Measurements from ENCODE around the gene ALAD.

Gene ALAD

GRCh38 chr9:113352006-113352405 lies 49.1 kb downstream of the ALAD start:
- Mint-ChIP-seq H3K4me1 (peaks cover 48% of the 10 kb centered on the region), H3K4me3 (no peak overlapping the region), H3K27ac (peak overlapping the region; percentile 76), H3K9me3 (no peaks in the 10 kb centered on the region), H3K36me3 (ENCODE audit: low read depth) (peaks cover 2% of the 10 kb centered on the region), H3K27me3 (peaks cover 14% of the 10 kb centered on the region)
- no peak for DNase-seq
- ATAC-seq = no peak

DNA sequence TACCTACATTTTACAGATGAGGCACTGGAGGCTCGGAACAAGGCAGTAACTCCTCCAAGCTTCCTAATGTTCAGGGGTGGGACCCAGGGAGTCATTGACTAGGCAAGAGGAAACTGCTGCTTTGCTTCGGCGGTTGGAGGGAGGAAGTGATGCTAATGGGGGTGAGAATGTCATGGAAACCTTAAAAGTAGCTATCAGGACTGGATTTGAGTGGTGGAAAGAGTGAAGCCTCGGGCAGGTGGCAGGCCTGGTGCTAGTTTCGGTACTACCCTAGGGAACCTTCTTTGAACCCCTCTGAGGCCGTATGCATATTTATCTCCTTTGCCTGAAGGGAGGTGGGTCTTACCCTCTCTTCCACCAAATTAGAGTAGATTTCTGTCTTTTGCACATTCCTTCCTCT lies 50.1 kb downstream of the ALAD start:
- ATAC-seq = peak; percentile 80
- peaks cover 53% of the 10 kb centered on the region for H3K4me1 Mint-ChIP-seq
- DNase-seq = peak; percentile 57

DNA sequence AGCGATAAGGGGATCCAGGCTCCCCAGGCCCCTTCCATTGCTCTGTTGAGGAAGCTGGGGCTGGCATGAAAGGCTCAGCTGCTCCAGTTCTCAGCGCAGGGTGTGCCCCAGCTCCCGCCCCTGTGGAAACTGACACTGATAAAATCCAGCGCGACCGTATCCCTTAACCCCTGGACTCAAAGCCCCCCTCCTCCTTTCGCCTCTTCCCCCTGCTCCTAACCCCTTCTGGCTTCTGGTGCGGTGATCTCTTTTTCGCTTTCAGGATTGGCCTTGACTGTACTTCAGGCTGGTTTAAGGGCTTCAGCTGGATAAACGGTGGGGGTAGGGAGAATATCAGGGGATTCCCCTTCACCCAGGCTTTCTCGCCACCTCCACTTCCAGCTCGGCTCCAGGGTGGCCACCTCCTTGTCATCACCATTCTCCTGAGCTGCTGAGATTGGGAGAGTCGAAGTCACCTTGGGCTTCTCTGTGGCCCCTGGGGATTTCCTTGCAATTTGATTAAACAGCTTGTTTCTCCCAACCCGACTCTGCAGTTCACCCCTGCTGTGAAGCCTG lies 50.9 kb downstream of the ALAD start:
- no peaks in the 10 kb centered on the region for H3K36me3 Mint-ChIP-seq (ENCODE audit: low read depth)
- H3K9me3 Mint-ChIP-seq = no peaks in the 10 kb centered on the region
- H3K27me3 Mint-ChIP-seq = peaks cover 14% of the 10 kb centered on the region
- peaks cover 60% of the 10 kb centered on the region for H3K4me1 Mint-ChIP-seq
- H3K4me3 Mint-ChIP-seq = peak overlapping the region; percentile 84
- peak overlapping the region; percentile 94 for H3K27ac Mint-ChIP-seq
- peak; percentile 24 for ATAC-seq
- peak; percentile 39 for DNase-seq

More for the DNA sequence above, 50.1 kb downstream of the ALAD start:
- peak overlapping the region; percentile 94 for H3K27ac Mint-ChIP-seq
- peak overlapping the region; percentile 84 for H3K4me3 Mint-ChIP-seq
- H3K36me3 Mint-ChIP-seq (ENCODE audit: low read depth) = peaks cover under 1% of the 10 kb centered on the region
- H3K27me3 Mint-ChIP-seq = peaks cover 14% of the 10 kb centered on the region
- H3K9me3 Mint-ChIP-seq = no peaks in the 10 kb centered on the region

DNA sequence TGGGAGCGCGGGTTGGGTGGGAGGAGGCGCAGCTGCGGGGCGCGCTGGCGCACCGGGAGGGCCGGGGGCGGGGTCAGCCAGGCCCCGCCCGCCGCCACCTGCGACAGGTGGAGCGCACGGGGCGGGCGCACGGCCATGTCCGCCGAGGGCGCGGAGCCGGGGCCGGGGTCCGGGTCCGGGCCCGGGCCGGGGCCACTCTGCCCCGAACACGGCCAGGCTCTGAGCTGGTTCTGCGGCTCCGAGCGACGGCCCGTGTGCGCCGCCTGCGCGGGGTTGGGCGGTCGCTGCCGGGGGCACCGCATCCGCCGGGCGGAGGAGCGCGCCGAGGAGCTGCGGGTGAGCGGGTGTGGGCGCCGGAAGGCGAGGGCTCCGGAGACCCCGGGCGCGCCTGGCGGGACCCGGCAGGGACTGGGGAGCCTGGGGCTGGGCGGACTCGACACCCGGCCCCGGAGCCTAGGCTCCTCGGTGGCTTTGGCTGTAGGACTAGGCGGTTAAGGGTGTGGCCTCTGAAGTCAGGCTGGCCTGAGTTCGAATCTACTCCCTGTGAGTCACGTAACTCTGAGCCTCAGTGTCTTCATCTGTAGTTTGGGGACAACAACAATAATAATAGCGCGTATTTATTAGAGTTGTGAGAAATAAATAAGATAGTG lies 51.5 kb downstream of the ALAD start, which contains the start of gene BSPRY:
TSS of gene BSPRY (plus strand) at position 97 of the 650 bp plus-strand sequence. CDS start at position 136, 39 bp downstream.
- H3K4me3 Mint-ChIP-seq = peak within 1 kb of the TSS; percentile 84
- peaks cover 63% of the 10 kb centered on the region for H3K4me1 Mint-ChIP-seq
- peak within 1 kb of the TSS; percentile 94 for H3K27ac Mint-ChIP-seq
- H3K36me3 Mint-ChIP-seq (ENCODE audit: low read depth) = no peaks in the 10 kb centered on the region
- DNase-seq (peak; percentile 36), ATAC-seq (peak; percentile 49)
- no peaks in the 10 kb centered on the region for H3K9me3 Mint-ChIP-seq
- peaks cover 14% of the 10 kb centered on the region for H3K27me3 Mint-ChIP-seq

DNA sequence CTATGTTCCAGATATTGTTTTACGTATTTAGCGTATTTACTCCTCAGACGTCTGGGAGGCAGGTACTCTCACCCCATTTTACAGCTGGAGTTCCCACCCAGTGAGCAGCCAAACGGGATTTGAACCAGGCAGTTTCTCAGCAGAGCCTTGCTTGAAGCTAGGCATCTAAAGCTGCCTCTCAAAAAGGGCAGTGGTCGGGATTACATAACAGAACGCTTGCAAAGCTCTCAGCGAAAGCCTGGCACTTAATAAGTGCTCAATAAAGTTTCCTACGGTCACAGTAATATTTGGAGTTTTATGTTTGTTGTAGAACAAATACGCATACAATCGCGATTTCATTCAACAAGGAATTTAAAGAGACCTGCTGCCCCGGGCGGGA lies 52.0 kb downstream of the ALAD start:
- H3K9me3 Mint-ChIP-seq = no peaks in the 10 kb centered on the region
- H3K27me3 Mint-ChIP-seq = peaks cover 14% of the 10 kb centered on the region
- peak overlapping the region; percentile 75 for H3K4me3 Mint-ChIP-seq
- no peaks in the 10 kb centered on the region for H3K36me3 Mint-ChIP-seq (ENCODE audit: low read depth)
- DNase-seq = no peak
- ATAC-seq = no peak
- peaks cover 63% of the 10 kb centered on the region for H3K4me1 Mint-ChIP-seq
- H3K27ac Mint-ChIP-seq = peak overlapping the region; percentile 63

DNA sequence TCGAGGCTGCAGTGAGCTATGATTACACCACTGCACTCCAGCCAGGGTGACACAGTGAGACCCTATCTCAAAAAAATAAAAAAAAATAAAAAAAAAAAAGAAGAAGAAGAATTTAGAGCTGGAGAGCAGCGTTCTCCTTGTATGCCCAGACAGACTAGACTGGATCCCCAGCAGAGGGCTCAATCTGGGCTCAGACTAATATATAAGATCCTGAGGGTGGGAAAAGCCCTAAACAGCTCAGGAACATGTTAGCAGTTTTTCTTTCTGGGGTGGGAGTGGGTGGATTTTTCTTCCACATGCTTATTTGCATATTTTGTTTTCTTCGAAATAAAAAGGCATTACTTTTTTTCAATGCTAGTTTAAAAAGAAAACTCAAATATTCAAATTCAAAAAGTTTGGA lies 52.6 kb downstream of the ALAD start:
- no peaks in the 10 kb centered on the region for H3K9me3 Mint-ChIP-seq
- DNase-seq (no peak), ATAC-seq (no peak)
- H3K36me3 Mint-ChIP-seq (ENCODE audit: low read depth) = no peaks in the 10 kb centered on the region
- H3K4me1 Mint-ChIP-seq = peaks cover 67% of the 10 kb centered on the region
- no peak overlapping the region for H3K27ac Mint-ChIP-seq
- H3K4me3 Mint-ChIP-seq = no peak overlapping the region
- H3K27me3 Mint-ChIP-seq = peaks cover 14% of the 10 kb centered on the region

GRCh38 chr9:113345671-113346070 lies 55.4 kb downstream of the ALAD start:
- Mint-ChIP-seq H3K27ac (no peak overlapping the region), H3K27me3 (peaks cover 4% of the 10 kb centered on the region), H3K9me3 (no peaks in the 10 kb centered on the region), H3K36me3 (ENCODE audit: low read depth) (no peaks in the 10 kb centered on the region), H3K4me3 (no peak overlapping the region), H3K4me1 (peaks cover 62% of the 10 kb centered on the region)
- DNase-seq = no peak
- ATAC-seq = no peak

DNA sequence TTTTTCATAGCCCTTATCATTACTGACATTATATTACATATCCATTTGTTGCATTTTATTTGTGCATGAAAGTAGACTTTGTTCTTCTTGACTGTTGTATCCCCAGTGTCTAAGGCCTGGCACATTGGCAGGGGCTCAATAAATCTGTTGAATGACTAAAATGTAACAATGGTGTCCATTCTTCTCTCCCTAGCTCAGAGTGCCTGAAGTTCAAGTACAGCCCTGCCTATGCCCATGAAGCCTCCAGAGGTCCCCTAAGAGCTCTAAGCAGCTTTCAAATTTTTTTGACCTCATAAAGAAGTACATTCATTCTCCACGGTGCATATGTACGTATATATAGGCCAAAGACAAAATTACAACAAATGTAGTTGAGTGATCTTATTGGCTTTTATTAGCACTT lies 55.9 kb downstream of the ALAD start:
- H3K4me3 Mint-ChIP-seq = no peak overlapping the region

DNA sequence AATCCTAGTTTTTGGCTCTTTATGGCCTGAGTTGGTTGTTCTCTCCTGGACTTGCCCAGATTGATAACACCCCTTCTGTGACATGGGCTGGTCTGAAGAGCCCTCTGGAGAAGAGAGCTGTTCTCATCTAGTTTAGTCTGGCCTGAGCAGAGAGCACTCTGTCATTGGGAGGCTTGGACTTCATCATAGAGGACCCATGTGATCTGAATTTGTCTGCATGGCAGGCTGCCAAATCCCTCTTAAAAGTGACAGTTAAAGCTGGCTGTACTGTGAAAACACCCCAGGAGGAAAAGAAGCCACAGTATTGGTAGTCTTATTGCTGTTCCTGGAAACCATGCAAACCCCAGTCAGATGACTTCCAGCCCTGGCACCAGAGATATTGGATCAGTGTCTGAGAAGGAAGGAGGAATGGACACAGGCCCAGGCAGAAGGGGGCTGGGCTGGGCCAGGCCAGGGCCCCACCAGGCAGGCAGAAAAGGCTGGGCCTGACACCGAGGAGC lies 57.3 kb downstream of the ALAD start:
- Mint-ChIP-seq H3K27ac (no peak overlapping the region), H3K4me3 (no peak overlapping the region), H3K9me3 (no peaks in the 10 kb centered on the region), H3K27me3 (no peaks in the 10 kb centered on the region), H3K4me1 (peaks cover 61% of the 10 kb centered on the region), H3K36me3 (ENCODE audit: low read depth) (no peaks in the 10 kb centered on the region)
- DNase-seq = no peak
- ATAC-seq = no peak

More for the DNA sequence above, 55.9 kb downstream of the ALAD start:
- peaks cover 62% of the 10 kb centered on the region for H3K4me1 Mint-ChIP-seq
- ATAC-seq (no peak), DNase-seq (no peak)
- no peaks in the 10 kb centered on the region for H3K36me3 Mint-ChIP-seq (ENCODE audit: low read depth)
- H3K27ac Mint-ChIP-seq = peak overlapping the region; percentile 11
- peaks cover 4% of the 10 kb centered on the region for H3K27me3 Mint-ChIP-seq
- no peaks in the 10 kb centered on the region for H3K9me3 Mint-ChIP-seq

GRCh38 chr9:113341712-113342410 lies 59.2 kb downstream of the ALAD start:
- Mint-ChIP-seq H3K9me3 (no peaks in the 10 kb centered on the region), H3K27ac (peak overlapping the region; percentile 37), H3K4me1 (peaks cover 47% of the 10 kb centered on the region), H3K4me3 (peak overlapping the region; percentile 86), H3K27me3 (no peaks in the 10 kb centered on the region), H3K36me3 (ENCODE audit: low read depth) (no peaks in the 10 kb centered on the region)
- ATAC-seq (no peak), DNase-seq (no peak)

DNA sequence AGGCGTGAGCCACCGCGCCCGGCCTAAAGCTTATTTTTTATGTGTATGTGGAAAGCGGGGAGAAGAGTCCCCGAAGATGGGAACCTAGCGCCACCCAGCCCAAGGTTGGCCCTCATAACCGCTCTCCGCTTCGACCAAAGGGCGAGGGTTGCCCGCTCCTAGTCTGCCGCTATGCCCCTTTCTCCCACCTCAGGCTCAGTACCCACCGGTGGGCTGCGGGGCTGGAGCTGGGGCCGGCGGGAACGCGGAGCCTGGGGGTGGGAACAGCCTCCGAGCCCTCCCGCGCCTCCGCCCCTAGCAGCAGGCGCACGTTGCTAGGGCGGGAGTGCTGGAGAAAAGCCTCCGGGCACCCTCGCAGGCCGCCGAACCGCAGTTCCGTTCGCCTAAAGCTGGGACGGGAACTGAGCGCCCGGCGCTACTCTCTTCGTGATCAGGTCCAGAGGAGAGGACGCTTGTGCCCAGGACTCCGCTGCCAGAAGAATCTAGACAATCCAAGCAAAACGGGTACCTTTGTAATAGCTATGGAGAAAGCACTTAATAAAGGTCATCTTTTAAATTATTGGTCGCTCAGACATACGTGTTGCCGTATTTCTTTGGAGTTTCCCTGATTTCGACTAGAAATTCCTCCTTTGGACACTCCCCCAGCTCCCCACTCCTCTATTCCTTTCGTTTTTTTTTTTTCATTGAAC lies 60.9 kb downstream of the ALAD start, which contains the start of gene WDR31:
TSS of gene WDR31 (minus strand) at position 265 of the 689 bp plus-strand sequence. CDS start 8,253 bp downstream, outside the sequence.
- Mint-ChIP-seq H3K36me3 (ENCODE audit: low read depth) (no peaks in the 10 kb centered on the region), H3K4me3 (peak within 1 kb of the TSS; percentile 86), H3K27ac (peak within 1 kb of the TSS; percentile 53), H3K27me3 (no peaks in the 10 kb centered on the region), H3K9me3 (no peaks in the 10 kb centered on the region), H3K4me1 (peaks cover 35% of the 10 kb centered on the region)
- peak; percentile 94 for ATAC-seq
- peak; percentile 89 for DNase-seq

GRCh38 chr9:113337714-113338113 lies 63.4 kb downstream of the ALAD start:
- H3K4me1 Mint-ChIP-seq = peaks cover 28% of the 10 kb centered on the region

More at GRCh38 chr9:113337714-113338113, 63.4 kb downstream of the ALAD start:
- Mint-ChIP-seq H3K4me3 (no peak overlapping the region), H3K36me3 (ENCODE audit: low read depth) (no peaks in the 10 kb centered on the region), H3K27ac (no peak overlapping the region), H3K9me3 (no peaks in the 10 kb centered on the region), H3K27me3 (no peaks in the 10 kb centered on the region)
- DNase-seq (no peak), ATAC-seq (no peak)

Measured in activated naive CD8-positive, alpha-beta T cell treated with anti-CD3 and anti-CD28 coated beads, Interleukin-2, amount 50 U/mL, for 24 hours (primary cell).